Right kidney (tissue), 9 donors: ENCODE measurements around the gene GDI1.
"Not testable (repeated sequence)": the region's sequence is repeated elsewhere in the genome, so short reads cannot be mapped to it uniquely, and the experiment has no call there.

Source experiments
- DNase-seq: peaks from one replicate; pipeline ENCODE4 v3.0.0-alpha.2; 2016
- long read RNA-seq, 8 donors: transcript quantifications; one replicate each; lab custom pipeline, GENCODE V29; 2026

The GDI1 gene
- long read RNA-seq, donor 1, transcript GDI1-204 (11 exons, 2,474 nt), result major isoform, 26 of 220 reads
- long read RNA-seq, donor 1, transcript GDI1-211 (5 exons, 1,014 nt), result minor isoform, 6 of 220 reads
- long read RNA-seq, donor 1, partial matches to known transcripts, result 183 of 220 reads
- long read RNA-seq, donor 1, other reads (novel, unspliced or antisense), result 0 of 220 reads
- long read RNA-seq, donor 2, transcript GDI1-204 (11 exons, 2,474 nt), result major isoform, 13 of 105 reads
- long read RNA-seq, donor 2, partial matches to known transcripts, result 86 of 105 reads
- long read RNA-seq, donor 2, other reads (novel, unspliced or antisense), result 0 of 105 reads
- long read RNA-seq, donor 3, transcript GDI1-204 (11 exons, 2,474 nt), result major isoform, 9 of 27 reads
- long read RNA-seq, donor 3, transcript GDI1-207 (4 exons, 2,417 nt), result minor isoform, 8 of 27 reads
- long read RNA-seq, donor 3, partial matches to known transcripts, result 7 of 27 reads
- long read RNA-seq, donor 3, other reads (novel, unspliced or antisense), result 0 of 27 reads
- long read RNA-seq, donor 4, transcript GDI1-206 (3 exons, 754 nt), result minor isoform, 5 of 68 reads
- long read RNA-seq, donor 4, transcript GDI1-204 (11 exons, 2,474 nt), result minor isoform, 7 of 68 reads
- long read RNA-seq, donor 4, transcript GDI1-207 (4 exons, 2,417 nt), result major isoform, 10 of 68 reads
- long read RNA-seq, donor 4, transcript GDI1-211 (5 exons, 1,014 nt), result major isoform, 10 of 68 reads
- long read RNA-seq, donor 4, partial matches to known transcripts, result 33 of 68 reads
- long read RNA-seq, donor 4, other reads (novel, unspliced or antisense), result 0 of 68 reads
- long read RNA-seq, donor 5, transcript GDI1-204 (11 exons, 2,474 nt), result major isoform, 29 of 234 reads
- long read RNA-seq, donor 5, partial matches to known transcripts, result 193 of 234 reads
- long read RNA-seq, donor 5, other reads (novel, unspliced or antisense), result 6 of 234 reads
- long read RNA-seq, donor 6, transcript GDI1-204 (11 exons, 2,474 nt), result major isoform, 13 of 174 reads
- long read RNA-seq, donor 6, transcript GDI1-206 (3 exons, 754 nt), result minor isoform, 5 of 174 reads
- long read RNA-seq, donor 6, transcript GDI1-211 (5 exons, 1,014 nt), result minor isoform, 7 of 174 reads
- long read RNA-seq, donor 6, partial matches to known transcripts, result 144 of 174 reads
- long read RNA-seq, donor 6, other reads (novel, unspliced or antisense), result 0 of 174 reads
- long read RNA-seq, donor 7, transcript GDI1-211 (5 exons, 1,014 nt), result major isoform, 21 of 113 reads
- long read RNA-seq, donor 7, transcript GDI1-206 (3 exons, 754 nt), result minor isoform, 14 of 113 reads
- long read RNA-seq, donor 7, transcript GDI1-207 (4 exons, 2,417 nt), result minor isoform, 17 of 113 reads
- long read RNA-seq, donor 7, transcript GDI1-204 (11 exons, 2,474 nt), result minor isoform, 10 of 113 reads
- long read RNA-seq, donor 7, partial matches to known transcripts, result 47 of 113 reads
- long read RNA-seq, donor 7, other reads (novel, unspliced or antisense), result 0 of 113 reads
- long read RNA-seq, donor 8, transcript GDI1-204 (11 exons, 2,474 nt), result major isoform, 12 of 47 reads
- long read RNA-seq, donor 8, transcript GDI1-207 (4 exons, 2,417 nt), result minor isoform, 9 of 47 reads
- long read RNA-seq, donor 8, transcript GDI1-211 (5 exons, 1,014 nt), result minor isoform, 7 of 47 reads
- long read RNA-seq, donor 8, partial matches to known transcripts, result 16 of 47 reads
- long read RNA-seq, donor 8, other reads (novel, unspliced or antisense), result 0 of 47 reads

GRCh38 chrX:154436983-154437752 lies at the start of gene GDI1:
Gene GDI1 (plus strand): TSS chrX:154437154. CDS start chrX:154437255, 101 bp downstream.
- peak; percentile 81 for DNase-seq

- DNase-seq, result not testable (repeated sequence)
Measured at GRCh38 chrX:154388094-154388493, 48.9 kb upstream of the GDI1 start.

GRCh38 chrX:154388649-154389048 lies 48.3 kb upstream of the GDI1 start:
- DNase-seq, result not testable (repeated sequence)

GRCh38 chrX:154389812-154390747 lies 46.9 kb upstream of the GDI1 start:
- not testable (repeated sequence) for DNase-seq

- DNase-seq, result not testable (repeated sequence)
Measured at GRCh38 chrX:154396363-154396762, 40.6 kb upstream of the GDI1 start.

GRCh38 chrX:154396973-154397887 lies 39.7 kb upstream of the GDI1 start:
- DNase-seq, result peak; percentile 67

GRCh38 chrX:154397888-154398667 lies 38.9 kb upstream of the GDI1 start, which contains the start of gene RPL10:
Gene RPL10 (plus strand): TSS chrX:154398377. CDS start chrX:154398520, 143 bp downstream.
- DNase-seq, result peak; percentile 84

- DNase-seq, result peak; percentile 63
Measured at GRCh38 chrX:154398668-154399526, 38.1 kb upstream of the GDI1 start.

- DNase-seq, result no peak
Measured at GRCh38 chrX:154399527-154400368, 37.2 kb upstream of the GDI1 start.

GRCh38 chrX:154400369-154400817 lies 36.6 kb upstream of the GDI1 start:
- not testable (repeated sequence) for DNase-seq

GRCh38 chrX:154401045-154401799 lies 35.7 kb upstream of the GDI1 start:
- DNase-seq, result no peak

- DNase-seq, result no peak
Measured at GRCh38 chrX:154401918-154402621, 34.9 kb upstream of the GDI1 start.

GRCh38 chrX:154402622-154403127 lies 34.3 kb upstream of the GDI1 start:
- no peak for DNase-seq
